Measurements from ENCODE around the gene AP1G2.
"Not testable (repeated sequence)": the region's sequence is repeated elsewhere in the genome, so short reads cannot be mapped to it uniquely, and the experiment has no call there.

AP1G2 gene

DNA sequence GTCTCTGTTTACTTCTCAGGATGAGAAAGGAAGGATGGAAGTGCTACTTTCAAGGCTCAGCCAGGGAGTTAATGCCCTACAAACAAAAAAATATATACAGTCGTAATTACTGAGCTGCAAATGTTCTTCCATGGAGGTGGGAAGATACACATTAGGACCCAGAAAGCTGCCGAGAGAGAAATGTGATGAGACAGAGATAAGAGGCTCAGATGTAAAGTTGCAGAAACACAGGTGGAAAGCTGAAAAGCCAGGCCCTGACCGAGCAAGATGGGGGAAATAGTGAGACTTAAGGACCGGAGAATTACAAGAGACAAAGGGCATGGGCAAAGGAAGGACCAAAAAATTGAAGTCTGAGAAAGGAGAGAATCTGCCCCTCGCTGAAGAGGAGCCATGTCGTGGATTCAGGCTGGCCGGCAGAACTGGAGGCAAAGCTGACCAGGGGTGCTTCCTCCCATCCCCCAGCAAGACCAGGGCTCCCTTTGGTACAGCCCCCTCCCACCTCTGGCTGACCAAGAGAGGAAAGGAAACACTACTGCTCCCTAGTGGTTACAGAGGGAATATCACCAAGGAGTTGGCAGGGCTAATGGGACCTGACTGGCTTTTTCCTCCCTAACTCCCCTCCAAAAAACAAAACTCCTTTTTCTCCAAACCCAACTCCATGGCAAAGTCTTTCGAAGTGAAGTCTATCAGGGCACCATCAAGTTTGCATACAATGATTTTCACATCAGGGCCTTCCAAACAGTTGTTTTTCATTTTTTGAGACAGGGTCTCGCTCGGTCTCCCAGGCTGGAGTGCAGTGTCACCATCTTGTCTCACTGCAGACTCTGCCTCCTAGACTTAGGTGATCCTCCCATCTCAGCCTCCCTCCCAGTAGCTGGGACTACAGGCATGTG, 28.1 kb downstream of the AP1G2 start:
- no peaks in the 10 kb centered on the region for H3K27me3 ChIP-seq (ENCODE audit: low read depth)
- no peak overlapping the region for H3K4me3 ChIP-seq
- peak; percentile 34 to 71 for DNase-seq (ENCODE audit: low spot score in 2 of 2)
- in situ Hi-C loops (cut with MboI; ENCODE audit: low sequenced_read_pairs): no loop called here
- H3K9me3 ChIP-seq: no peaks in the 10 kb centered on the region
- no peaks in the 10 kb centered on the region for H3K36me3 ChIP-seq (replicated peaks)
- H3K4me1 ChIP-seq: peaks cover 6% of the 10 kb centered on the region

GRCh38 chr14:23538785-23539184, 28.8 kb downstream of the AP1G2 start:
- Histone ChIP-seq H3K4me1 (peaks cover 6% of the 10 kb centered on the region), H3K4me3 (no peak overlapping the region), H3K27me3 (ENCODE audit: low read depth) (no peaks in the 10 kb centered on the region), H3K36me3 (replicated peaks) (no peaks in the 10 kb centered on the region), H3K9me3 (no peaks in the 10 kb centered on the region)
- no peak for DNase-seq (ENCODE audit: low spot score in 2 of 2)
- in situ Hi-C loops (cut with MboI; ENCODE audit: low sequenced_read_pairs): no loop called here

GRCh38 chr14:23538050-23538718, 29.4 kb downstream of the AP1G2 start:
- H3K4me3 ChIP-seq: no peak overlapping the region

DNA sequence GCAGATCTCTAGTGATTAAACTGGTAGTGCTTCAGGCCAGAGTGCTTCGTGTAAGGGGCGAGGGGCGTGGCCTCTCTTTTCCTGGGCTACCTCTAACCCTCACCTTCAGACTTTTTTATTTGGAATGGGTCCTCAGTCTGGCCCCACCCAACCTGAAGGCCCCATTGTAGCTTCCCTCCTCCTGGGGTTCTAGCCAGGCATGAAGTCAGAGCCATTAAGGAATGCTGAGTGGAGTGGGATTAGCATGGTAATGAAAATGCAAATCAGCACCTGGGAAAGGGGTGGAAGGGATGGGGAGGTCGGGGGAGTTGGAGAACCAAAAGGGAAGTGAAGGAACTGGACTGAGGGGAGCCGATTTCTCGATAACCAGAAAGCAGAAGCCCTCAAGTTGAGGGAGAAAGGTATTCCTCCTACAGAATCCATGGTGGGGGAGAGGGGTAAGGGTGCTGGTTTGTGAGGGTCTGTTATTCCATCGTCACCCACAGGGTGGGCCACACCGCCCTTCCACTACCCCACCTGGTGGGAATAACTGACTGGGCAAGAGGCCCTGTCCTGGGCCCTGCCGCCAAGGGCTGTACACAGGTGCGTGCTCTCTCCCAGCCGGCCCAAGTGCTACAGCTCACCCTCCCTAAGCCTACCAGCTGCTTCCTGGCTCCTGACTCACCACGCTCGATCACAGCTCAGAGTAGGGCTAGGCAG, 30.1 kb downstream of the AP1G2 start:
- Histone ChIP-seq H3K36me3 (replicated peaks) (no peaks in the 10 kb centered on the region), H3K27me3 (ENCODE audit: low read depth) (no peaks in the 10 kb centered on the region), H3K4me3 (no peak overlapping the region), H3K4me1 (peaks cover 6% of the 10 kb centered on the region), H3K9me3 (no peaks in the 10 kb centered on the region)
- in situ Hi-C loops (cut with MboI; ENCODE audit: low sequenced_read_pairs): no loop called here
- no peak for DNase-seq (ENCODE audit: low spot score in 2 of 2)

More at GRCh38 chr14:23538050-23538718, 29.4 kb downstream of the AP1G2 start:
- no peaks in the 10 kb centered on the region for H3K27me3 ChIP-seq (ENCODE audit: low read depth)
- DNase-seq (ENCODE audit: low spot score in 2 of 2): no peak
- peaks cover 6% of the 10 kb centered on the region for H3K4me1 ChIP-seq
- no peaks in the 10 kb centered on the region for H3K9me3 ChIP-seq
- H3K36me3 ChIP-seq (replicated peaks): no peaks in the 10 kb centered on the region
- in situ Hi-C loops (cut with MboI; ENCODE audit: low sequenced_read_pairs): no loop called here

- in situ Hi-C loops (cut with MboI; ENCODE audit: low sequenced_read_pairs); DNase-seq (ENCODE audit: low spot score in 2 of 2); H3K4me1 ChIP-seq; H3K27me3 ChIP-seq (ENCODE audit: low read depth); H3K36me3 ChIP-seq (replicated peaks); H3K9me3 ChIP-seq; H3K4me3 ChIP-seq: not testable (repeated sequence)
Observed at GRCh38 chr14:23536906-23537305, 30.7 kb downstream of the AP1G2 start.

DNA sequence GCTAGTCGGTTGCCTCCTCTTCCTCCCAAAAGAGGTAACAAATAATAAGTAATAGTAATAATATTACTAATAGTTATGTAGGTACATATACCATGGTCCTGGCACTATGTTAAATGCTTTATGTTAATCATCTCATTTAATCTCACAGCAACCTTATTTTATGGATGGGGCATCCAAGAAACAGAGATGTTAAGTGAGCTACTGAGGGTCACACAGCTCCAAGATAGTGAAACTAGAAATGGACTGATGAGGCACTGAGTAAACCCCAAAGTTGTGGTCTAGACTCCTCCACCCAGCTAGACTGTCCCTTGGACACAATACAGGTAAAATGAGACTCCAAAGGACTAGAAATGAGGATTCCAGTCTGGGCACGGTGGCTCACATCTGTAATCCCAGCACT, 31.1 kb downstream of the AP1G2 start:
- Histone ChIP-seq H3K4me3 (no peak overlapping the region), H3K9me3 (no peaks in the 10 kb centered on the region), H3K36me3 (replicated peaks) (no peaks in the 10 kb centered on the region), H3K27me3 (ENCODE audit: low read depth) (no peaks in the 10 kb centered on the region), H3K4me1 (peaks cover 6% of the 10 kb centered on the region)
- no peak for DNase-seq (ENCODE audit: low spot score in 2 of 2)
- in situ Hi-C loops (cut with MboI; ENCODE audit: low sequenced_read_pairs): no loop called here

GRCh38 chr14:23535943-23536342, 31.6 kb downstream of the AP1G2 start:
- Histone ChIP-seq H3K4me3 (no peak overlapping the region), H3K4me1 (peaks cover 6% of the 10 kb centered on the region), H3K27me3 (ENCODE audit: low read depth) (no peaks in the 10 kb centered on the region), H3K36me3 (replicated peaks) (no peaks in the 10 kb centered on the region), H3K9me3 (no peaks in the 10 kb centered on the region)
- no peak for DNase-seq (ENCODE audit: low spot score in 2 of 2)
- in situ Hi-C loops (cut with MboI; ENCODE audit: low sequenced_read_pairs): no loop called here

- no peaks in the 10 kb centered on the region for H3K36me3 ChIP-seq (replicated peaks)
- H3K9me3 ChIP-seq: no peaks in the 10 kb centered on the region
- no peak for DNase-seq (ENCODE audit: low spot score in 2 of 2)
- H3K4me1 ChIP-seq: no peaks in the 10 kb centered on the region
- no peaks in the 10 kb centered on the region for H3K27me3 ChIP-seq (ENCODE audit: low read depth)
- in situ Hi-C loops (cut with MboI; ENCODE audit: low sequenced_read_pairs): no loop called here
- H3K4me3 ChIP-seq: no peak overlapping the region
Observed at GRCh38 chr14:23533652-23534435, 33.7 kb downstream of the AP1G2 start.

GRCh38 chr14:23532658-23533057, 34.9 kb downstream of the AP1G2 start:
- H3K4me3 ChIP-seq: no peak overlapping the region
- H3K9me3 ChIP-seq: no peaks in the 10 kb centered on the region
- H3K36me3 ChIP-seq (replicated peaks): no peaks in the 10 kb centered on the region
- H3K27me3 ChIP-seq (ENCODE audit: low read depth): no peaks in the 10 kb centered on the region
- DNase-seq (ENCODE audit: low spot score in 2 of 2): no peak
- in situ Hi-C loops (cut with MboI; ENCODE audit: low sequenced_read_pairs): no loop called here
- no peaks in the 10 kb centered on the region for H3K4me1 ChIP-seq

DNA sequence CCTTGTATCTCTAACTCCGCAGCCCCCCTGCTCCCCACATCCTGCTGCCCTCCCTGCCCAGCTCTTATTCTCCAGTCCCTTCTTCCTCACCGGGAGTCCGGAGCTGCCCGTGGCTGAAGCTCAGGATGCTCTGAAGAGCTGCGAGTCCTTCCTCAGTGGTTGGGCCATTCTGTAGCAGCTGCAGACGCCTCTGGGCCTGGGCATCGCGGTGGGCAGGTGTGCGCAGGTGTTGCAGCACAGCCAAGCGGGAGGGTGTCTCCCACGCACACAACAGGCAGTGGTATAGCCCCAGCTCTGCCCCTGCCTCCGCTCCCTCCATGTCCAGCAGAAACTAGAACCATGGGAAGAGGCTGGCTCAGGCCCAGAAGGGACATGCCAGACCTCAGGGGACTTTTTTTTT, 36.2 kb downstream of the AP1G2 start:
- H3K4me1 ChIP-seq: no peaks in the 10 kb centered on the region
- no peaks in the 10 kb centered on the region for H3K36me3 ChIP-seq (replicated peaks)
- no peak for DNase-seq (ENCODE audit: low spot score in 2 of 2)
- no peaks in the 10 kb centered on the region for H3K27me3 ChIP-seq (ENCODE audit: low read depth)
- no peak overlapping the region for H3K4me3 ChIP-seq
- in situ Hi-C loops (cut with MboI; ENCODE audit: low sequenced_read_pairs): no loop called here
- no peaks in the 10 kb centered on the region for H3K9me3 ChIP-seq

GRCh38 chr14:23530375-23531055, 37.1 kb downstream of the AP1G2 start:
- H3K27me3 ChIP-seq (ENCODE audit: low read depth): no peaks in the 10 kb centered on the region
- H3K4me3 ChIP-seq: no peak overlapping the region
- no peaks in the 10 kb centered on the region for H3K9me3 ChIP-seq
- H3K4me1 ChIP-seq: no peaks in the 10 kb centered on the region
- no peak for DNase-seq (ENCODE audit: low spot score in 2 of 2)
- no peaks in the 10 kb centered on the region for H3K36me3 ChIP-seq (replicated peaks)
- in situ Hi-C loops (cut with MboI; ENCODE audit: low sequenced_read_pairs): no loop called here

GRCh38 chr14:23529016-23529415, 38.6 kb downstream of the AP1G2 start:
- DNase-seq (ENCODE audit: low spot score in 2 of 2): no peak
- in situ Hi-C loops (cut with MboI; ENCODE audit: low sequenced_read_pairs): no loop called here
- no peaks in the 10 kb centered on the region for H3K27me3 ChIP-seq (ENCODE audit: low read depth)

GRCh38 chr14:23528555-23528954, 39.0 kb downstream of the AP1G2 start:
- Histone ChIP-seq H3K36me3 (replicated peaks) (no peaks in the 10 kb centered on the region), H3K9me3 (no peaks in the 10 kb centered on the region), H3K4me1 (no peaks in the 10 kb centered on the region), H3K27me3 (ENCODE audit: low read depth) (no peaks in the 10 kb centered on the region), H3K4me3 (no peak overlapping the region)
- in situ Hi-C loops (cut with MboI; ENCODE audit: low sequenced_read_pairs): no loop called here
- DNase-seq (ENCODE audit: low spot score in 2 of 2): no peak

More at GRCh38 chr14:23529016-23529415, 38.6 kb downstream of the AP1G2 start:
- Histone ChIP-seq H3K36me3 (replicated peaks) (no peaks in the 10 kb centered on the region), H3K4me3 (no peak overlapping the region), H3K9me3 (no peaks in the 10 kb centered on the region), H3K4me1 (no peaks in the 10 kb centered on the region)

Measured in HAP-1 (cell line).